Karpas-422 (cell line): Measurements from ENCODE around the gene RSRC2. TPM values are rescaled to one million over a fixed set of nuclear protein-coding genes. Genes with fewer than 3 reads are reported as not detected.
A peak's percentile ranks its signal among the peaks of the same experiment; 100 is the strongest.

Source experiments
- DNase-seq: peaks from one replicate; pipeline ENCODE4 v3.0.0-alpha.2; 2015
- H2AFZ ChIP-seq: fragments of 200-600 bp; sonication (generic); 2 replicates; pipeline ENCODE4 v1.6.1; 2014; ENCODE audit warnings: antibody characterized with exemption, low read length, mixed read lengths
- H3K27ac ChIP-seq: fragments of 200-600 bp; sonication (generic); 2 replicates; pipeline ENCODE4 v1.5.1; 2014; ENCODE audit warnings: mild to moderate bottlenecking, low read length, moderate library complexity
- H3K27me3 ChIP-seq: fragments of 200-600 bp; sonication (generic); 2 replicates; pipeline ENCODE4 v1.6.1; 2014; ENCODE audit warnings: low read length, mixed read lengths
- H3K36me3 ChIP-seq: fragments of 200-600 bp; sonication (generic); 2 replicates; pipeline ENCODE4 v1.6.1; 2014; ENCODE audit warnings: low read length, mixed read lengths; ENCODE audit not compliant: insufficient read depth
- H3K4me1 ChIP-seq: fragments of 200-600 bp; sonication (generic); 2 replicates; pipeline ENCODE4 v1.6.1; 2014; ENCODE audit warnings: mild to moderate bottlenecking, low read length, mixed read lengths
- H3K4me2 ChIP-seq: fragments of 200-600 bp; sonication (generic); 2 replicates; pipeline ENCODE4 v1.6.1; 2014; ENCODE audit warnings: low read length, low read depth, mild to moderate bottlenecking; ENCODE audit not compliant: poor library complexity, severe bottlenecking
- H3K4me3 ChIP-seq: fragments of 200-600 bp; sonication (generic); 2 replicates; pipeline ENCODE4 v1.5.1; 2014; ENCODE audit warnings: mild to moderate bottlenecking, antibody characterized with exemption, low read length, mixed read lengths
- H3K79me2 ChIP-seq: fragments of 200-600 bp; sonication (generic); 2 replicates; pipeline ENCODE4 v1.6.1; 2014; ENCODE audit warnings: mild to moderate bottlenecking, low read length, mixed read lengths
- H3K9ac ChIP-seq: fragments of 200-600 bp; sonication (generic); 2 replicates; pipeline ENCODE4 v1.6.0; 2014; ENCODE audit warnings: low read length
- H3K9me2 ChIP-seq: fragments of 200-600 bp; sonication (generic), shearing (Covaris generic); replicated peaks from 2 replicates; pipeline ENCODE4 v1.6.0; 2014; ENCODE audit warnings: mild to moderate bottlenecking, low read length, moderate library complexity; ENCODE audit not compliant: insufficient read depth
- H3K9me3 ChIP-seq: fragments of 300-700, 200-600 bp; sonication (generic); 2 replicates; pipeline ENCODE4 v1.6.1; 2014; ENCODE audit warnings: low read length, mixed read lengths
- H4K20me1 ChIP-seq: fragments of 200-600 bp; sonication (generic); 2 replicates; pipeline ENCODE4 v1.6.1; 2014; ENCODE audit warnings: mild to moderate bottlenecking, antibody characterized with exemption, low read length, low read depth; ENCODE audit not compliant: insufficient read depth
- total RNA-seq: library from RNA; depleted of rRNA; stranded (reverse); fragments of >200 nt; shearing (Covaris generic); gene quantifications from 2 replicates; pipeline ENCODE4 v1.2.3, GENCODE V29; 2014; ENCODE audit warnings: low replicate concordance

RSRC2 gene
- total RNA-seq, 1 experiment from 2014 or later: 71.9 TPM

DNA sequence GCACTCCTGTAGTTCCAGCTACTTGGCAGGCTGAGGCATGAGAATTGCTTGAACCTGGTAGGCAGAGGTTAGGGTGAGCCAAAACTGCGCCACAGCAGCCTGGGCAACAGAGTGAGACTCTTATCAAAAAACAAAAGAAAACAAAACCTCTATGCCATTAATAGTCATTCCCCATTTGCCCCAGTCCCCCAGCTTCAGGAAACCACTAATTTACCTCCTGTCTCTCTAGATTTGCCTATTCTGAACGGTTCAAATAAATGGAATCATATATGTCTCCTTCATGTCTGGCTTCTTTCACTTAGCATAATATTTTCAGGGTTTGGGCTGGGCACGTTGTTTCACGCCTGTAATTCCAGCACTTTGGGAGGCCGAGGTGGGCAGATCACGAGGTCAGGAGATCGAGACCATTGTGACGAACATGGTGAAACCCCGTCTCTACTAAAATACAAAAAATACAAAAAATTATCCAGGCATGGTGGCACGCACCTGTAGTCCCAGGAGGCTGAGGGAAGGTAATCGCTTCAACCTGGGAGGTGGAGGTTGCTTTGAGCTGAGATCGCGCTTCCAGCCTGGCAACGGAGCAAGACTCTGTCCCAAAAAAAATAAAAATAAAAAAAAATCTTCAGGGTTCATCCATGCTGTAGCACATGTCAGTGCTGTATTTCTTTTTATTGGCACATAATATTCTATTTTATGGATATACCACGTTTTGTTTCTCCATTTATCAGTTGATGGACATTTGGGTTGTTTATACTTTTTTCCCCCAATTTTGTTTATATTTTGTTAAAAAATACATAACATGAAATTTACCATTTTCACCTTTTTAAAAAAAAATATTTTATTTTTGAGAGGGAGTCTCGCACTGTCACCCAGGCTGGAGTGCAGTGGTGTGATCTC lies 32.3 kb upstream of the RSRC2 start:
- Histone ChIP-seq H3K27me3 (no peaks in the 10 kb centered on the region), H3K4me3 (no peak overlapping the region), H3K9me2 (no peaks in the 10 kb centered on the region), H3K36me3 (peaks cover 39% of the 10 kb centered on the region), H3K27ac (no peak overlapping the region), H4K20me1 (no peaks in the 10 kb centered on the region), H3K9ac (no peak overlapping the region), H3K79me2 (no peaks in the 10 kb centered on the region), H2AFZ (no peak overlapping the region), H3K9me3 (no peaks in the 10 kb centered on the region), H3K4me1 (no peaks in the 10 kb centered on the region), H3K4me2 (no peak overlapping the region)
- DNase-seq: no peak

- H3K27ac ChIP-seq: no peak overlapping the region
- no peak for DNase-seq
- peaks cover 45% of the 10 kb centered on the region for H3K36me3 ChIP-seq
Observed at GRCh38 chr12:122547330-122547729, 20.6 kb upstream of the RSRC2 start.

GRCh38 chr12:122545855-122546254 lies 19.1 kb upstream of the RSRC2 start:
- H3K9me2 ChIP-seq: no peaks in the 10 kb centered on the region
- peak; percentile 66 for DNase-seq
- H3K9me3 ChIP-seq: no peaks in the 10 kb centered on the region
- no peak overlapping the region for H3K27ac ChIP-seq
- H4K20me1 ChIP-seq: 0 out of 2 replicates have a peak, but pooled peaks cover 3% of the 10 kb centered on the region
- H2AFZ ChIP-seq: no peak overlapping the region
- peak overlapping the region; percentile 30 for H3K4me2 ChIP-seq
- no peaks in the 10 kb centered on the region for H3K27me3 ChIP-seq
- no peak overlapping the region for H3K4me3 ChIP-seq
- no peak overlapping the region for H3K9ac ChIP-seq
- H3K4me1 ChIP-seq: peaks cover 14% of the 10 kb centered on the region
- peaks cover 39% of the 10 kb centered on the region for H3K36me3 ChIP-seq
- no peaks in the 10 kb centered on the region for H3K79me2 ChIP-seq

More at GRCh38 chr12:122547330-122547729, 20.6 kb upstream of the RSRC2 start:
- no peaks in the 10 kb centered on the region for H3K27me3 ChIP-seq
- H3K9ac ChIP-seq: no peak overlapping the region
- no peaks in the 10 kb centered on the region for H3K9me2 ChIP-seq
- H4K20me1 ChIP-seq: 0 out of 2 replicates have a peak, but pooled peaks cover 3% of the 10 kb centered on the region
- no peak overlapping the region for H3K4me3 ChIP-seq
- H3K9me3 ChIP-seq: no peaks in the 10 kb centered on the region
- no peak overlapping the region for H2AFZ ChIP-seq
- no peaks in the 10 kb centered on the region for H3K79me2 ChIP-seq
- peaks cover 14% of the 10 kb centered on the region for H3K4me1 ChIP-seq
- H3K4me2 ChIP-seq: no peak overlapping the region

GRCh38 chr12:122544537-122544936 lies 17.8 kb upstream of the RSRC2 start:
- DNase-seq: no peak
- no peaks in the 10 kb centered on the region for H3K9me3 ChIP-seq
- H3K27me3 ChIP-seq: no peaks in the 10 kb centered on the region
- H3K27ac ChIP-seq: no peak overlapping the region
- peaks cover 14% of the 10 kb centered on the region for H3K4me1 ChIP-seq
- no peak overlapping the region for H3K4me3 ChIP-seq
- H3K36me3 ChIP-seq: peaks cover 36% of the 10 kb centered on the region
- H3K4me2 ChIP-seq: no peak overlapping the region
- no peak overlapping the region for H2AFZ ChIP-seq
- no peak overlapping the region for H3K9ac ChIP-seq
- H4K20me1 ChIP-seq: 0 out of 2 replicates have a peak, but pooled peaks cover 3% of the 10 kb centered on the region
- H3K79me2 ChIP-seq: no peaks in the 10 kb centered on the region
- no peaks in the 10 kb centered on the region for H3K9me2 ChIP-seq

- Histone ChIP-seq H3K4me2 (no peak overlapping the region), H3K9me2 (no peaks in the 10 kb centered on the region), H3K4me3 (no peak overlapping the region), H3K36me3 (peaks cover 34% of the 10 kb centered on the region), H3K4me1 (no peaks in the 10 kb centered on the region), H4K20me1 (no peaks in the 10 kb centered on the region), H3K9me3 (no peaks in the 10 kb centered on the region), H3K79me2 (peaks cover 6% of the 10 kb centered on the region; the same call in 1 of the 2 replicates), H3K27ac (no peak overlapping the region), H3K9ac (no peak overlapping the region), H2AFZ (no peak overlapping the region), H3K27me3 (no peaks in the 10 kb centered on the region)
- DNase-seq: no peak
Observed at GRCh38 chr12:122538496-122538895, 11.8 kb upstream of the RSRC2 start.

- no peak for DNase-seq
- Histone ChIP-seq H3K27ac (no peak overlapping the region), H3K27me3 (no peaks in the 10 kb centered on the region), H3K4me1 (no peaks in the 10 kb centered on the region), H3K79me2 (peaks cover 15% of the 10 kb centered on the region; the same call in 1 of the 2 replicates), H3K36me3 (peaks cover 32% of the 10 kb centered on the region; the same call in 1 of the 2 replicates), H3K9ac (no peak overlapping the region), H3K4me3 (no peak overlapping the region), H3K4me2 (no peak overlapping the region), H3K9me2 (no peaks in the 10 kb centered on the region), H2AFZ (no peak overlapping the region), H4K20me1 (no peaks in the 10 kb centered on the region), H3K9me3 (no peaks in the 10 kb centered on the region)
Observed at GRCh38 chr12:122537021-122537420, 10.3 kb upstream of the RSRC2 start.

DNA sequence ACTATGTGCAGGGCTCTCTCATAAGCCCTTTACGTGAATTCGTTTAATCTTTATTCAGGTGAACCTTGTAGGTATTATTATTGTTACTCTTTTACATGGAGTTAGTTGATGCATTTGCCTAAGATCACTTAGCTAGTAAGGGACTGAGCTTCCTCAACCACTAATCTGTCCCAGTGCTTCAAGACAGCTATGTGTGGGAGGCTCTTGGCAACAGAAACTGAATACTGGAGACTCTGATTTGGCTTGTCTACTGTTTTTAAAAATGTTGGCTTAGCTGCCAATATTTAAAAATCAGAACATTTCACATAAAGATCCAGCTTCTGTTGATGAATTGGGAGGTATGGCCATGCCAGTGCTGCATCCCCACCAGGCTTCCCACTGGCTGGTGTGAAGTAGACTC lies 7.1 kb upstream of the RSRC2 start:
- H3K9me2 ChIP-seq: no peaks in the 10 kb centered on the region
- H3K4me2 ChIP-seq: no peak overlapping the region
- H3K4me3 ChIP-seq: no peak overlapping the region
- peaks cover 19% of the 10 kb centered on the region for H3K4me1 ChIP-seq
- no peak overlapping the region for H2AFZ ChIP-seq
- H3K36me3 ChIP-seq: peaks cover 29% of the 10 kb centered on the region; the same call in 1 of the 2 replicates
- no peaks in the 10 kb centered on the region for H3K9me3 ChIP-seq
- no peak overlapping the region for H3K27ac ChIP-seq
- no peak overlapping the region for H3K9ac ChIP-seq
- no peaks in the 10 kb centered on the region for H4K20me1 ChIP-seq
- DNase-seq: no peak
- H3K79me2 ChIP-seq: peaks cover 40% of the 10 kb centered on the region
- no peaks in the 10 kb centered on the region for H3K27me3 ChIP-seq

DNA sequence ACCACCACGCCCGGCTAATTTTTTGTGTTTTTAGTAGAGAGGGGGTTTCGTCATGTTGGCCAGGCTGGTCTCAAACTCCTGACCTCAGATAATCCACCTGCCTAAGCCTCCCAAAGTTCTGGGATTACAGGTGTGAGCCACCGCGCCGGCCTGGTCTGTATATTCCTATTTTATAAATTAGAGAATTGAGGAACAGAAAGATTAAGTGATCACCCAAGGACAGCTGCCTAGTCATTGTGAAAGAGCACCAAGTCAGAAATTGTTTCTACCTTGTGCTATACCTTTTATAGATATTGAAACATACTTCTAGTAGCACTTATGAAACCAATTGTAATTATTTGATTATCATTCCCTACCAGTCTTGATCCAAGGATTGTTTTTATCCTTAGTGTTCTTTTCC lies 2.3 kb upstream of the RSRC2 start:
- Histone ChIP-seq H3K9ac (no peak overlapping the region), H3K36me3 (peaks cover 28% of the 10 kb centered on the region), H3K9me2 (no peaks in the 10 kb centered on the region), H4K20me1 (peaks cover 9% of the 10 kb centered on the region), H3K4me3 (no peak overlapping the region), H3K27ac (0 out of 2 replicates have a peak overlapping the region, but pooled peaks have one; percentile 24), H3K4me1 (peaks cover 46% of the 10 kb centered on the region), H2AFZ (no peak overlapping the region), H3K79me2 (peaks cover 80% of the 10 kb centered on the region), H3K27me3 (no peaks in the 10 kb centered on the region), H3K9me3 (no peaks in the 10 kb centered on the region), H3K4me2 (peak overlapping the region; percentile 92)
- no peak for DNase-seq
